Measurements from ENCODE around the gene DNAAF5. TPM values are rescaled to one million over a fixed set of nuclear protein-coding genes. Genes with fewer than 3 reads are reported as not detected.

Gene DNAAF5
- total RNA-seq, 1 donor from 2014 or later = 15.8 TPM

GRCh38 chr7:693280-693679 lies 33.2 kb upstream of the DNAAF5 start:
- Histone ChIP-seq H3K4me1 (no peaks in the 10 kb centered on the region), H3K27ac (no peak overlapping the region), H3K27me3 (no peaks in the 10 kb centered on the region), H3K9me3 (peaks cover 9% of the 10 kb centered on the region), H3K4me3 (no peak overlapping the region), H3K36me3 (no peaks in the 10 kb centered on the region)
- TF ChIP-seq, protein P1, sequence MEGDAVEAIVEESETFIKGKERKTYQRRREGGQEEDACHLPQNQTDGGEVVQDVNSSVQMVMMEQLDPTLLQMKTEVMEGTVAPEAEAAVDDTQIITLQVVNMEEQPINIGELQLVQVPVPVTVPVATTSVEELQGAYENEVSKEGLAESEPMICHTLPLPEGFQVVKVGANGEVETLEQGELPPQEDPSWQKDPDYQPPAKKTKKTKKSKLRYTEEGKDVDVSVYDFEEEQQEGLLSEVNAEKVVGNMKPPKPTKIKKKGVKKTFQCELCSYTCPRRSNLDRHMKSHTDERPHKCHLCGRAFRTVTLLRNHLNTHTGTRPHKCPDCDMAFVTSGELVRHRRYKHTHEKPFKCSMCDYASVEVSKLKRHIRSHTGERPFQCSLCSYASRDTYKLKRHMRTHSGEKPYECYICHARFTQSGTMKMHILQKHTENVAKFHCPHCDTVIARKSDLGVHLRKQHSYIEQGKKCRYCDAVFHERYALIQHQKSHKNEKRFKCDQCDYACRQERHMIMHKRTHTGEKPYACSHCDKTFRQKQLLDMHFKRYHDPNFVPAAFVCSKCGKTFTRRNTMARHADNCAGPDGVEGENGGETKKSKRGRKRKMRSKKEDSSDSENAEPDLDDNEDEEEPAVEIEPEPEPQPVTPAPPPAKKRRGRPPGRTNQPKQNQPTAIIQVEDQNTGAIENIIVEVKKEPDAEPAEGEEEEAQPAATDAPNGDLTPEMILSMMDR (IDR thresholded peaks at IDR 0.05) = no peak
- ATAC-seq = no peak
- intact Hi-C loops (cut with DNase I) = no loop called here
- no peak for DNase-seq

DNA sequence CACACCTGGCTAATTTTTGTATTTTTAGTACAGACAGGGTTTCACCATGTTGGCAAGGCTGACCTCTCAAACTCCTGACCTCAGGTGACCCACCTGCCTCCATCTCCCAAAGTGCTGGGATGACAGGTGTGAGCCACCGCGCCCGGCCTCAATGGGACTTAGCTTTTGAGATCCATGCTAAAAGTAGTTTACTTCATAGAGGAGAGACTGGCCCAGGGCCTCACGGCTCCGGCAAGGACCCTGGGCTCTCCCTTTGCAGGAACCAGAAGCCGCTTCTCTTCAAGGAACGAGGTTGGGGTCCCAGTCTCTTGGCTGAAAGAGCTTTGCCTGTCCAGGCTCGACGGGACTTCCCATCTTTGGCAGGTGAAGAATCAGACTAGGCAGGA lies 30.1 kb upstream of the DNAAF5 start:
- Histone ChIP-seq H3K4me1 (peaks cover 6% of the 10 kb centered on the region), H3K27me3 (no peaks in the 10 kb centered on the region), H3K4me3 (no peak overlapping the region), H3K36me3 (no peaks in the 10 kb centered on the region), H3K9me3 (no peaks in the 10 kb centered on the region), H3K27ac (peak overlapping the region; percentile 42)
- intact Hi-C loops (cut with DNase I) = no loop called here
- DNase-seq (peak; percentile 34), ATAC-seq (no peak)
- TF ChIP-seq, protein P1 (IDR thresholded peaks at IDR 0.05) = no peak

GRCh38 chr7:696812-697551 lies 29.5 kb upstream of the DNAAF5 start:
- H3K36me3 ChIP-seq = no peaks in the 10 kb centered on the region
- peak; percentile 51 for DNase-seq
- no peak overlapping the region for H3K4me3 ChIP-seq
- peak overlapping the region; percentile 55 for H3K27ac ChIP-seq
- TF ChIP-seq, protein P1 (IDR thresholded peaks at IDR 0.05) = no peak
- intact Hi-C loops (cut with DNase I) = no loop called here
- ATAC-seq = peak; percentile 14
- peaks cover 6% of the 10 kb centered on the region for H3K4me1 ChIP-seq
- no peaks in the 10 kb centered on the region for H3K27me3 ChIP-seq
- no peaks in the 10 kb centered on the region for H3K9me3 ChIP-seq

DNA sequence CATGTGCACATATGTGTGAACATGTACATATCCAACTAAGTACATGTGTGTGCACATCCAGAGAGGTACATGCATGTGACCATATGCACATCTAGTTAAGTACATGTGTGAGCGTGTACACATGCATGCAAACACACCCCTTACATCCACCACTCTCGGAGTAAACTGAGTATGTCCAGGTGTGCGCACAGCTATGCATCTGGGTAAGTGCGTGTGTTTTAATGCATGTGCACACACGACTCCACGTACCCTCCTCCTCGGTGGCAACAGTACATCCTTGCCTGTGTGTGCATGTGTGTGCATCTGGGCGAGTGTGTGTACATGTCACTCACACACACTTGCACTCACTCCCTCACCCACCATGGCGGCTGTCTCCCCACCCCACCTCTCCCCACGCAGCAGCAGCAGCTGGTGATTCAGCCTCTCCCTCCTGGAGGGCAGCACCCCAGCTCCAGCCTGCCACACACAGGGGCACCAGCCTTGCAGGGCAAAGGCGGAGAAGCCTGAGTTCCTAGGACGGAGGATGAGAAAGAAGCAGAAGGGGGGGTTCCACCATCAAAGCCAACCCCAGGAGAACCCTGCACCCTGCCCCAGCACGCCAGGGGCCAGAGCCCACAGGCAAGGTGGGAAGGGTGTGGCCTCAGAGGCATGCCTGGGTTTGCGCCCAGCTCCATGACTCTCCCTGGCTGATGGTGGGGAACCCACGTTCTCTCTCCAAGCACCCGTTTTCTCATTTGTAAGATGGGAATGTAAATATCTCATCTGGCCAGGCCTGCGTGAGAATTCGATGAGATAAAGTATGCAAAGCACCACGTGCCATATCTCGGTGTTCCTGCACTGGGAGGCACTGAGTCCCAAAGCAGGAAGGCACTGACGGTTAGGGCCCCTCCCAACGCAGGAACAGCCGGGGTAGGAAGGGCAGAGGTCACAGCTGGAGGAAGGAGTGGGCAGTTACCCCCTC lies 27.7 kb upstream of the DNAAF5 start:
- TF ChIP-seq, protein P1 (IDR thresholded peaks at IDR 0.05) = no peak
- H3K9me3 ChIP-seq = no peaks in the 10 kb centered on the region
- peak; percentile 48 for DNase-seq
- H3K4me1 ChIP-seq = peaks cover 6% of the 10 kb centered on the region
- no peaks in the 10 kb centered on the region for H3K27me3 ChIP-seq
- intact Hi-C loops (cut with DNase I) = no loop called here
- H3K27ac ChIP-seq = no peak overlapping the region
- ATAC-seq = peak; percentile 73
- H3K4me3 ChIP-seq = no peak overlapping the region
- no peaks in the 10 kb centered on the region for H3K36me3 ChIP-seq

- Histone ChIP-seq H3K27ac (no peak overlapping the region), H3K4me3 (no peak overlapping the region), H3K4me1 (peaks cover 6% of the 10 kb centered on the region), H3K27me3 (no peaks in the 10 kb centered on the region), H3K36me3 (no peaks in the 10 kb centered on the region), H3K9me3 (no peaks in the 10 kb centered on the region)
- peak; percentile 42 for DNase-seq
- intact Hi-C loops (cut with DNase I) = no loop called here
- ATAC-seq = peak; percentile 40
- TF ChIP-seq, protein P1 (IDR thresholded peaks at IDR 0.05) = no peak
These were observed 26.9 kb upstream of the DNAAF5 start for GRCh38 chr7:699476-700170.

Measured in upper lobe of right lung (tissue), 1 donor.